K562 (cell line): ENCODE results near the gene UBTD1. TPM values are rescaled to one million over a fixed set of nuclear protein-coding genes. Genes with fewer than 3 reads are reported as not detected.

Source experiments
- ATAC-seq: fragments of 200-7000 bp; cut with Tn5 transposase; 3 replicates; pipeline ENCODE4 v1.9.1; 2020; ENCODE audit warnings: moderate library complexity
- BruUV-seq: library from RNA; stranded (reverse); fragments of 400-500 nt; replicated peaks from 2 replicates; lab custom pipeline; 2021; lab: Mats Ljungman, UMichigan
- CTCF ChIA-PET: fragments of 300-600 bp; formaldehyde crosslinking; extraction: SDS; loops from one replicate; lab custom pipeline; 2021; ENCODE audit warnings: low intra/inter-chr PET ratio; lab: Yijun Ruan, JAX
- POLR2A ChIA-PET: fragments of 300-600, 350-650 bp; sonication (Branson Sonifier 250); formaldehyde crosslinking; extraction: SDS; loops from one replicate; lab custom pipeline; 2021; ENCODE audit warnings: antibody characterized with exemption, inconsistent platforms; lab: Yijun Ruan, JAX
- DNase-seq, 4 experiments: peaks; one replicate each; pipeline versions ENCODE4 v3.0.0 to v3.0.0-alpha.2; 2011 to 2018; ENCODE audit warnings: low spot score in 3 of 4, mixed read lengths in 3 of 4; ENCODE audit errors: extremely low read depth in 1 of 4
- FAIRE-seq: peaks from 2 replicates; lab custom pipeline; 2011; peaks lifted over from hg19 to GRCh38; lab: Jason Lieb, UNC
- H2AFZ ChIP-seq: 2 replicates; pipeline ENCODE4 v1.6.0; 2011; ENCODE audit warnings: low read depth, low read length, control low read depth, inconsistent platforms
- H3K27ac ChIP-seq: fragments of 200-600 bp; 3 replicates; pipeline ENCODE4 v1.8.0; 2011; ENCODE audit warnings: low read depth, mild to moderate bottlenecking, control low read depth, inconsistent platforms, low read length, moderate library complexity, mixed read lengths; ENCODE audit errors: extremely low read depth
- H3K27me3 ChIP-seq, 2 experiments: fragments of 300-600 bp in 1 of 2; 2 replicates in 1 of 2; 3 replicates in 1 of 2; pipeline versions ENCODE4 v1.6.0 to v1.8.0; 2011; ENCODE audit warnings: inconsistent platforms in 2 of 2, low read length in 2 of 2, mild to moderate bottlenecking in 1 of 2, mixed read lengths in 1 of 2, moderate library complexity in 1 of 2; ENCODE audit not compliant: control insufficient read depth in 2 of 2, insufficient read depth in 2 of 2
- H3K36me3 ChIP-seq: fragments of 300-600 bp; 3 replicates; pipeline ENCODE4 v1.8.0; 2011; ENCODE audit warnings: mild to moderate bottlenecking, low read length, inconsistent platforms; ENCODE audit not compliant: control insufficient read depth, insufficient read depth
- H3K4me1 ChIP-seq, 2 experiments: fragments of 200-600 bp in 1 of 2; replicated peaks in 1 of 2; 2 replicates in 1 of 2; 3 replicates in 1 of 2; pipeline versions ENCODE4 v1.5.1 to v1.8.0; 2011; ENCODE audit warnings: inconsistent platforms in 2 of 2, low read length in 2 of 2, mild to moderate bottlenecking in 1 of 2, mixed read lengths in 1 of 2, moderate library complexity in 1 of 2; ENCODE audit not compliant: control insufficient read depth in 2 of 2, insufficient read depth in 2 of 2
- H3K4me2 ChIP-seq: 2 replicates; pipeline ENCODE4 v1.6.1; 2011; ENCODE audit warnings: low read length, control low read depth, inconsistent platforms, mixed read lengths; ENCODE audit not compliant: insufficient read depth
- H3K4me3 ChIP-seq: fragments of 200-600 bp; sonication (generic), shearing (Covaris generic); 2 replicates; pipeline ENCODE4 v1.5.1; 2016; ENCODE audit warnings: control low read depth, inconsistent platforms
- H3K79me2 ChIP-seq: fragments of 200-600 bp; 3 replicates; pipeline ENCODE4 v1.8.0; 2011; ENCODE audit warnings: low read length, inconsistent platforms; ENCODE audit not compliant: control insufficient read depth, insufficient read depth
- H3K9ac ChIP-seq, 2 experiments: 2 replicates each; pipeline versions ENCODE4 v1.6.0 to v1.6.1; 2011; ENCODE audit warnings: low read depth in 2 of 2, low read length in 2 of 2, control low read depth in 1 of 2, inconsistent platforms in 1 of 2, mild to moderate bottlenecking in 1 of 2, mixed read lengths in 1 of 2; ENCODE audit not compliant: insufficient read depth in 1 of 2
- H3K9me1 ChIP-seq: one replicate; pipeline ENCODE4 v1.6.0; 2011; ENCODE audit warnings: inconsistent platforms, mild to moderate bottlenecking, low read length, moderate library complexity; ENCODE audit not compliant: control insufficient read depth, insufficient read depth
- H3K9me3 ChIP-seq: replicated peaks from 2 replicates; pipeline ENCODE4 v1.5.1; 2011; ENCODE audit warnings: low read depth, low read length, inconsistent platforms; ENCODE audit not compliant: control insufficient read depth, insufficient read depth
- H4K20me1 ChIP-seq: replicated peaks from 2 replicates; pipeline ENCODE4 v1.6.1; 2011; ENCODE audit warnings: low read length, inconsistent platforms, mixed read lengths; ENCODE audit not compliant: control insufficient read depth, insufficient read depth
- CHD4 ChIP-seq: fragments of 200-600 bp; sonication (generic); IDR thresholded peaks from 3 replicates; pipeline ENCODE4 v1.6.1; 2012; ENCODE audit warnings: low read depth, mild to moderate bottlenecking, mixed read lengths, low read length, inconsistent platforms; ENCODE audit not compliant: insufficient read depth, insufficient replicate concordance, poor library complexity, severe bottlenecking
- DDX20 ChIP-seq: fragments of 450-650 bp; IDR thresholded peaks from 2 replicates; pipeline ENCODE4 v1.6.1; 2016; ENCODE audit warnings: missing genetic modification characterization, low read depth, mild to moderate bottlenecking, missing compliant biosample characterization, moderate library complexity
- NFIC ChIP-seq: fragments of 450-650 bp; IDR thresholded peaks from 2 replicates; pipeline ENCODE4 v1.6.1; 2017; ENCODE audit warnings: mild to moderate bottlenecking, inconsistent platforms
- POLR3G ChIP-seq: IDR thresholded peaks from 2 replicates; pipeline ENCODE4 v1.6.1; 2011; ENCODE audit not compliant: insufficient read length, insufficient replicate concordance; ENCODE audit errors: extremely low read depth
- SUPT5H ChIP-seq: fragments of 450-650 bp; IDR thresholded peaks from 2 replicates; pipeline ENCODE4 v1.6.1; 2016
- XRCC5 ChIP-seq: fragments of 200-400 bp; formaldehyde crosslinking; IDR thresholded peaks from 2 replicates; pipeline ENCODE4 v1.6.1; 2017; ENCODE audit warnings: low read depth, mild to moderate bottlenecking, low read length
- ZBTB7A ChIP-seq: IDR thresholded peaks from 2 replicates; pipeline ENCODE4 v1.6.1; 2011; ENCODE audit warnings: low read depth, mild to moderate bottlenecking, low read length, moderate library complexity, borderline replicate concordance; ENCODE audit not compliant: control insufficient read depth
- WGBS: fragments of 100-300 bp; shearing (Covaris generic); methylation state at CpG from one replicate; pipeline ENCODE4 v1.1.6; 2016; ENCODE audit warnings: low coverage, mixed read lengths; ENCODE audit not compliant: insufficient coverage; ENCODE audit errors: missing lambda C conversion rate; 5-methylcytosine and 5-hydroxymethylcytosine counted together
- in situ Hi-C: fragments of 300-500 bp; cut with MboI; formaldehyde crosslinking; loops from 4 replicates; pipeline ENCODE4 v1.15.0; 2018; ENCODE audit warnings: inconsistent platforms, mixed read lengths
- intact Hi-C: fragments of 100-400 bp; cut with micrococcal nuclease; formaldehyde crosslinking; loops from 2 replicates; pipeline ENCODE4 v1.14.2; 2022
- polyA plus RNA-seq, 8 experiments: library from polyadenylated mRNA; depleted of rRNA in 4 of 8; stranded (reverse) in 5 of 8; unstranded in 3 of 8; fragments of >200 nt; fragmentation: Nextera tagmentation in 2 of 8; fragmentation: Illumina TruSeq in 1 of 8; extraction: Ambion mirVana in 2 of 8; extraction: Trizol in 1 of 8; gene quantifications; 2 replicates each; pipeline versions ENCODE4 v1.2.1 to v1.2.3, GENCODE V29; 2011 to 2014; ENCODE audit warnings: inconsistent platforms in 1 of 8, missing spikeins in 1 of 8
- total RNA-seq, 7 experiments: library from RNA; depleted of rRNA in 6 of 7; stranded (reverse); fragments of >200 nt in 6 of 7; fragmentation: Illumina TruSeq in 2 of 7; extraction: Trizol in 2 of 7; gene quantifications; 2 replicates each; pipeline versions ENCODE4 v1.2.1 to v1.2.3, GENCODE V29; 2011 to 2021; ENCODE audit warnings: low replicate concordance in 1 of 7
- TF ChIP-seq, protein P1 (sequence below): fragments of 250-450 bp; sonication (Bioruptor Pico); IDR thresholded peaks from 2 replicates; pipeline ENCODE4 v1.8.0; 2021; ENCODE audit warnings: moderate library complexity, mild to moderate bottlenecking, inconsistent platforms
- TF ChIP-seq, protein P2 (sequence below), 2 experiments: fragments of 450-650 bp in 1 of 2; sonication (generic) in 1 of 2; formaldehyde crosslinking in 1 of 2; IDR thresholded peaks in 1 of 2; conservative IDR thresholded peaks in 1 of 2; 2 replicates each; pipeline versions ENCODE4 v1.6.1 to v1.8.1; 2016 to 2023; ENCODE audit warnings: mild to moderate bottlenecking in 2 of 2, moderate library complexity in 2 of 2, inconsistent platforms in 1 of 2, missing genetic modification reagents in 1 of 2
- TF ChIP-seq, protein P3 (sequence below): IDR thresholded peaks from 2 replicates; pipeline ENCODE4 v1.6.1; 2014; ENCODE audit warnings: antibody characterized with exemption

Gene UBTD1
- total and polyA plus RNA-seq, 9 of the 15 experiments (the other 6 are each of a cell fraction or from before 2014, with no cell fraction given), result 0.08 to 1.6 (median 0.81) TPM; not detected in 1

DNA sequence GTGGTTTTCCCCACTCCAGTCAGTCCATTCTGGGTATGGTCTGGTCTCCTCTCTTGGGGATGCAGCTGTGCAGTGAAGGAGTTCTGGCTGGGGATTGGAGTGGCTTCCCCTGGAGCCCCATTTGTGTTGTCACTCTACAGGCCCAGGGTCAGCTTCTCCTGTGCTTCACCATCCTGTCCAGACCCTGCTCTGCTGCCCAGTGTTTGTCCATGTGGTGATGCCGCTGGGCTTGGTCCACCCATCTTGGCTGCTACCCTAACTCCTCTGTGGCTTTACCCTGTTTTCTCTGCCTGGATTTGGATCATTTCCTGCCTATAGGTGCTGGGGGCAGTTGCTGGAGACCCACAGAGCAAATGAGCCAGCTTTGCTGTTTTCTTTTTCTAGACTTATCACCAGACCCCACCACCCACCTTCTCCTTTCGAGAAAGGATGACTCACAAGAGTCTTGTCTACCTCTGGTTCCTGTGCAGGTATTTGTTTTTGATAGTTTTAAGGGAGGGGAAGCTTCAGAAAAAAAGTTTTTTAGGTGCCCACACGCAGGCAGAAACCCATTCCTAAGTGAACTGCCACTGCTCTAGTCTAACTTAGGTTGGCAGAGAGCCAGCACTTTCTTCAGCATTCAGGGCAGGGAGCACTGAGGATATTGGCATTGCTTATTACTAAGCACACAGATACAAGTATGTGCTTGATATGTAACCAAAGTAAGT lies 44.2 kb upstream of the UBTD1 start:
- no peak overlapping the region for H3K4me3 ChIP-seq
- H3K4me2 ChIP-seq, result no peak overlapping the region
- peaks cover 68% of the 10 kb centered on the region; the same call in 2 of the 3 replicates for H3K36me3 ChIP-seq
- POLR2A ChIA-PET, result interaction anchor here (0.6 to 2.1 kb wide), 4 partner anchors 13 to 95 kb away, joined by 3 to 12 read pairs (median 3); no protein-coding TSS in a partner anchor
- H3K4me1 ChIP-seq, result peaks cover 0 to 3% of the 10 kb centered on the region in 2 experiments; a peak in 3 of 5 replicates
- H3K79me2 ChIP-seq, result no peaks in the 10 kb centered on the region; the same call in 2 of the 3 replicates
- no peaks in the 10 kb centered on the region for H3K9me1 ChIP-seq
- CTCF ChIA-PET, result no interaction called here
- H3K27ac ChIP-seq, result no peak overlapping the region; the same call in 2 of the 3 replicates
- no peak overlapping the region for H2AFZ ChIP-seq
- no peaks in the 10 kb centered on the region for H3K27me3 ChIP-seq
- DNase-seq (no peak), ATAC-seq (peak; percentile 28), FAIRE-seq (no peak)
- intact Hi-C loops (no loop called here), in situ Hi-C loops (no loop called here)
- H3K9ac ChIP-seq, result 0 out of 4 replicates have a peak overlapping the region, but pooled peaks of 1 of the 2 experiments have one; percentile 29
- H4K20me1 ChIP-seq, result no peaks in the 10 kb centered on the region
- TF ChIP-seq XRCC5 (no peak), SUPT5H (0 out of 2 replicates have a peak, but pooled peaks have one; percentile 34), ZBTB7A (no peak), CHD4 (no peak), POLR3G (no peak), NFIC (peak; percentile 87), DDX20 (tag) (no peak)
- TF ChIP-seq, protein P1, sequence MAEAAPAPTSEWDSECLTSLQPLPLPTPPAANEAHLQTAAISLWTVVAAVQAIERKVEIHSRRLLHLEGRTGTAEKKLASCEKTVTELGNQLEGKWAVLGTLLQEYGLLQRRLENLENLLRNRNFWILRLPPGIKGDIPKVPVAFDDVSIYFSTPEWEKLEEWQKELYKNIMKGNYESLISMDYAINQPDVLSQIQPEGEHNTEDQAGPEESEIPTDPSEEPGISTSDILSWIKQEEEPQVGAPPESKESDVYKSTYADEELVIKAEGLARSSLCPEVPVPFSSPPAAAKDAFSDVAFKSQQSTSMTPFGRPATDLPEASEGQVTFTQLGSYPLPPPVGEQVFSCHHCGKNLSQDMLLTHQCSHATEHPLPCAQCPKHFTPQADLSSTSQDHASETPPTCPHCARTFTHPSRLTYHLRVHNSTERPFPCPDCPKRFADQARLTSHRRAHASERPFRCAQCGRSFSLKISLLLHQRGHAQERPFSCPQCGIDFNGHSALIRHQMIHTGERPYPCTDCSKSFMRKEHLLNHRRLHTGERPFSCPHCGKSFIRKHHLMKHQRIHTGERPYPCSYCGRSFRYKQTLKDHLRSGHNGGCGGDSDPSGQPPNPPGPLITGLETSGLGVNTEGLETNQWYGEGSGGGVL (CRISPR knock-in tag), result no peak
- TF ChIP-seq, protein P2, sequence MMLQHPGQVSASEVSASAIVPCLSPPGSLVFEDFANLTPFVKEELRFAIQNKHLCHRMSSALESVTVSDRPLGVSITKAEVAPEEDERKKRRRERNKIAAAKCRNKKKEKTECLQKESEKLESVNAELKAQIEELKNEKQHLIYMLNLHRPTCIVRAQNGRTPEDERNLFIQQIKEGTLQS (IDR thresholded peaks at IDR 0.05), result no peak
- TF ChIP-seq, protein P2 (CRISPR knock-in tag; conservative IDR thresholded peaks at IDR 0.05), result no peak
- TF ChIP-seq, protein P3, sequence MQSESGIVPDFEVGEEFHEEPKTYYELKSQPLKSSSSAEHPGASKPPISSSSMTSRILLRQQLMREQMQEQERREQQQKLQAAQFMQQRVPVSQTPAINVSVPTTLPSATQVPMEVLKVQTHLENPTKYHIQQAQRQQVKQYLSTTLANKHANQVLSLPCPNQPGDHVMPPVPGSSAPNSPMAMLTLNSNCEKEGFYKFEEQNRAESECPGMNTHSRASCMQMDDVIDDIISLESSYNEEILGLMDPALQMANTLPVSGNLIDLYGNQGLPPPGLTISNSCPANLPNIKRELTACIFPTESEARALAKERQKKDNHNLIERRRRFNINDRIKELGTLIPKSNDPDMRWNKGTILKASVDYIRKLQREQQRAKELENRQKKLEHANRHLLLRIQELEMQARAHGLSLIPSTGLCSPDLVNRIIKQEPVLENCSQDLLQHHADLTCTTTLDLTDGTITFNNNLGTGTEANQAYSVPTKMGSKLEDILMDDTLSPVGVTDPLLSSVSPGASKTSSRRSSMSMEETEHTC, result no peak
- BruUV-seq, result no TSS peak
- 30% methylated on average over 2 of the region's 3 CpGs for WGBS
- no peaks in the 10 kb centered on the region for H3K9me3 ChIP-seq
